Hepatocyte (in vitro differentiated cells): ENCODE data around the gene KLHL3. TPM values are rescaled to one million over a fixed set of nuclear protein-coding genes. Genes with fewer than 3 reads are reported as not detected.

Experiments used
- DNase-seq: peaks from one replicate; pipeline ENCODE4 v3.0.0-alpha.2; 2016; ENCODE audit warnings: low spot score
- H2AFZ ChIP-seq: fragments of 200-600 bp; sonication (generic); 2 replicates; pipeline ENCODE4 v1.6.0; 2016; ENCODE audit warnings: antibody characterized with exemption, mild to moderate bottlenecking
- H3K27ac ChIP-seq: fragments of 200-600 bp; sonication (generic); 2 replicates; pipeline ENCODE4 v1.5.1; 2016; ENCODE audit warnings: mild to moderate bottlenecking
- H3K27me3 ChIP-seq: fragments of 200-600 bp; sonication (generic); 2 replicates; pipeline ENCODE4 v1.6.1; 2016
- H3K36me3 ChIP-seq: fragments of 200-600 bp; sonication (generic); replicated peaks from 2 replicates; pipeline ENCODE4 v1.5.1; 2016; ENCODE audit warnings: low read depth; ENCODE audit not compliant: insufficient read depth
- H3K4me1 ChIP-seq: fragments of 200-600 bp; sonication (generic); 2 replicates; pipeline ENCODE4 v1.5.1; 2016; ENCODE audit warnings: mild to moderate bottlenecking, moderate library complexity; ENCODE audit not compliant: insufficient read depth
- H3K4me2 ChIP-seq: fragments of 200-600 bp; sonication (generic); 2 replicates; pipeline ENCODE4 v1.6.0; 2016
- H3K4me3 ChIP-seq: fragments of 200-600 bp; sonication (generic); 2 replicates; pipeline ENCODE4 v1.5.1; 2016; ENCODE audit warnings: mild to moderate bottlenecking
- H3K79me2 ChIP-seq: fragments of 200-600 bp; sonication (generic); 2 replicates; pipeline ENCODE4 v1.6.0; 2017; ENCODE audit warnings: mild to moderate bottlenecking
- H3K9me2 ChIP-seq: fragments of 200-600 bp; sonication (generic); replicated peaks from 2 replicates; pipeline ENCODE4 v1.6.0; 2017; ENCODE audit warnings: mild to moderate bottlenecking; ENCODE audit not compliant: insufficient read depth
- H3K9me3 ChIP-seq: fragments of 200-600 bp; sonication (generic); 2 replicates; pipeline ENCODE4 v1.5.1; 2016; ENCODE audit warnings: low read depth, mild to moderate bottlenecking
- H4K20me1 ChIP-seq: fragments of 200-600 bp; sonication (generic); 2 replicates; pipeline ENCODE4 v1.6.0; 2016; ENCODE audit warnings: mild to moderate bottlenecking; ENCODE audit not compliant: insufficient read depth, poor library complexity, severe bottlenecking
- CTCF ChIP-seq: fragments of 200-600 bp; sonication (generic); IDR thresholded peaks from 2 replicates; pipeline ENCODE4 v1.5.1; 2016; ENCODE audit warnings: antibody characterized with exemption, mild to moderate bottlenecking; ENCODE audit not compliant: poor library complexity
- EZH2 ChIP-seq: fragments of 200-600 bp; sonication (generic); IDR thresholded peaks from 2 replicates; pipeline ENCODE4 v1.6.1; 2016; ENCODE audit warnings: antibody characterized with exemption, mild to moderate bottlenecking, borderline replicate concordance
- EZH2phosphoT487 ChIP-seq: fragments of 200-600 bp; sonication (generic); IDR thresholded peaks from one replicate; pipeline ENCODE4 v1.6.1; 2018; ENCODE audit warnings: antibody characterized with exemption, mild to moderate bottlenecking, low read depth, moderate library complexity; ENCODE audit not compliant: unreplicated experiment, severe bottlenecking
- WGBS: methylation state at CpG from one replicate; pipeline ENCODE4 v1.1.6; 2016; ENCODE audit warnings: low lambda C conversion rate; ENCODE audit errors: missing lambda C conversion rate; 5-methylcytosine and 5-hydroxymethylcytosine counted together
- polyA plus RNA-seq: library from polyadenylated mRNA; unstranded; fragments of >200 nt; fragmentation: Nextera tagmentation; extraction: Ambion mirVana; gene quantifications from 2 replicates; pipeline ENCODE4 v1.2.1, GENCODE V29; 2016
- total RNA-seq: library from RNA; depleted of rRNA; stranded (reverse); fragments of >200 nt; gene quantifications from 2 replicates; pipeline ENCODE4 v1.2.3, GENCODE V29; 2014

KLHL3 gene
- total and polyA plus RNA-seq, 2 experiments from 2014 or later: 1.4 to 5.3 TPM

- Histone ChIP-seq H3K9me3 (no peaks in the 10 kb centered on the region), H3K4me3 (no peak overlapping the region), H3K36me3 (no peaks in the 10 kb centered on the region), H2AFZ (no peak overlapping the region), H3K4me2 (no peak overlapping the region), H3K27ac (no peak overlapping the region), H3K79me2 (no peaks in the 10 kb centered on the region), H3K27me3 (no peaks in the 10 kb centered on the region), H3K9me2 (no peaks in the 10 kb centered on the region), H4K20me1 (no peaks in the 10 kb centered on the region), H3K4me1 (no peaks in the 10 kb centered on the region)
- 87% methylated on average over 7 of the region's 7 CpGs for WGBS
- TF ChIP-seq EZH2 (no peak), CTCF (no peak), EZH2phosphoT487 (no peak)
- DNase-seq: no peak
These were observed 117.4 kb downstream of the KLHL3 start for GRCh38 chr5:137618476-137618875.

DNA sequence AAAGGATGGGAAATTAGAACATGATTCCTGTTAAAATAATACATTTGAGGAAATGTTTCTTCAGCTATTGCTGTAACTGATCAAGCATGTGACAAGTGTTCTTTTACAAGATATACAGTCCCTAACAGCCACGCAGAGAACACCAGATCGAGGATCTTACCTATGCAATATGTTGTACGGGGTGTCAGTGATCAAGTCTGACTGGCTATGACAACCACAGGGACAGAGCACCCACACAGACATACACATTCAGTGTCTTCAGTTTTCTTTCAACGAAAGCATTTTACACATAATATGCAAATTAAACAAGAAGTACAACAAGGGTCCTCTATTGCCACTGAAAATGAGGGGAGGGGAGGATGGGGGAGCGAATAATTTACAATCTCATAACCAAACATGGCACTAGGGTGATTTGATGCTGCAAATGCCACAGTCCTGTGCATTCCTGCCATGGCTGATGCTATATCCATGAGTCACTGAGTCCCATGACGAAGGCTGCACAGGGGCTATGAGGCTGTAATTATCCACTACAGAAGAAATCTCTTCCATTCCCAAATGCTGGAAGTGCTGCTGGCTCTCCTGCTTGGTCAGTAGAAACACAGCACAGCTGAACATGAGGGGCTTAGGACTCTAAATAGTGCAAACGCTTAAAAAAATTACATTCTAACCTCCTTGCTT is 118.2 kb downstream of the KLHL3 start:
- no peak overlapping the region for H2AFZ ChIP-seq

GRCh38 chr5:137616046-137616445 is 119.8 kb downstream of the KLHL3 start:
- Histone ChIP-seq H3K4me3 (no peak overlapping the region), H3K9me3 (no peaks in the 10 kb centered on the region), H3K9me2 (no peaks in the 10 kb centered on the region), H2AFZ (no peak overlapping the region), H3K27me3 (no peaks in the 10 kb centered on the region), H3K36me3 (no peaks in the 10 kb centered on the region), H4K20me1 (no peaks in the 10 kb centered on the region), H3K4me2 (no peak overlapping the region), H3K79me2 (no peaks in the 10 kb centered on the region), H3K27ac (no peak overlapping the region), H3K4me1 (no peaks in the 10 kb centered on the region)
- DNase-seq: no peak
- 83% methylated on average over 5 of the region's 5 CpGs for WGBS
- TF ChIP-seq EZH2: no peak
- no peak for TF ChIP-seq EZH2phosphoT487
- no peak for TF ChIP-seq CTCF

More for the DNA sequence above, 118.2 kb downstream of the KLHL3 start:
- no peak overlapping the region for H3K4me2 ChIP-seq
- H3K9me2 ChIP-seq: no peaks in the 10 kb centered on the region
- H3K9me3 ChIP-seq: no peaks in the 10 kb centered on the region
- H3K36me3 ChIP-seq: no peaks in the 10 kb centered on the region
- H3K4me3 ChIP-seq: no peak overlapping the region
- WGBS: 93% methylated on average over 7 of the region's 7 CpGs
- H3K27me3 ChIP-seq: no peaks in the 10 kb centered on the region
- no peak for DNase-seq
- H3K4me1 ChIP-seq: no peaks in the 10 kb centered on the region
- no peaks in the 10 kb centered on the region for H4K20me1 ChIP-seq
- H3K79me2 ChIP-seq: no peaks in the 10 kb centered on the region
- TF ChIP-seq EZH2 (no peak), EZH2phosphoT487 (no peak), CTCF (no peak)
- H3K27ac ChIP-seq: no peak overlapping the region
